GM12864 (cell line): ENCODE results near the gene CASS4.
"Not testable (repeated sequence)": the region's sequence is repeated elsewhere in the genome, so short reads cannot be mapped to it uniquely, and the experiment has no call there.

ENCODE experiments used
- DNase-seq: peaks from one replicate; pipeline ENCODE4 v3.0.0-alpha.2; 2011; ENCODE audit warnings: low read depth
- H3K4me3 ChIP-seq: 2 replicates; pipeline ENCODE4 v1.5.1; 2011; ENCODE audit warnings: mild to moderate bottlenecking, low read depth, low read length, control low read depth
- TF ChIP-seq, protein P1 (sequence below): IDR thresholded peaks from 2 replicates; pipeline ENCODE4 v1.5.1; 2011; ENCODE audit warnings: low read depth, mild to moderate bottlenecking, moderate library complexity, low read length, control low read depth, inconsistent platforms; ENCODE audit errors: missing control alignments

CASS4 gene

DNA sequence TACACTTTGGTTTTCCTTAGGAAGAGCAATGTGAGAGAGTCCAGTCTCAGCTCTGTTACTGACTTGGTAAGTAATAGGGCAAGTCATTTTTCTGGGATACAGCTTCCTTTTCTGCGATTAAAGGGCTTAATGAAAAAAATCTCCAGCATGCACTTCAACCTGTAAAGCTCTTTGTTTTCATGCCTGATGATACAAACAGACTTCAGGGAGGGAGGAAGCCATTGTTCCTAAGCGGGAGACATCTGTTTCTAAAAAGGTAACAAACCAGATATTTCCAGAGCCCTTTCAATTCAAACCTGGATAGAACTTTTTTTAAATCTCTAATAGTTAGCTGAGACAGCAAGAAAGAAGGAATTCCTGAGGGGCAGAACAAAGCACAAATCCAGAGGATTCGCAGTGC, 5.2 kb upstream of the CASS4 start:
- TF ChIP-seq, protein P1, sequence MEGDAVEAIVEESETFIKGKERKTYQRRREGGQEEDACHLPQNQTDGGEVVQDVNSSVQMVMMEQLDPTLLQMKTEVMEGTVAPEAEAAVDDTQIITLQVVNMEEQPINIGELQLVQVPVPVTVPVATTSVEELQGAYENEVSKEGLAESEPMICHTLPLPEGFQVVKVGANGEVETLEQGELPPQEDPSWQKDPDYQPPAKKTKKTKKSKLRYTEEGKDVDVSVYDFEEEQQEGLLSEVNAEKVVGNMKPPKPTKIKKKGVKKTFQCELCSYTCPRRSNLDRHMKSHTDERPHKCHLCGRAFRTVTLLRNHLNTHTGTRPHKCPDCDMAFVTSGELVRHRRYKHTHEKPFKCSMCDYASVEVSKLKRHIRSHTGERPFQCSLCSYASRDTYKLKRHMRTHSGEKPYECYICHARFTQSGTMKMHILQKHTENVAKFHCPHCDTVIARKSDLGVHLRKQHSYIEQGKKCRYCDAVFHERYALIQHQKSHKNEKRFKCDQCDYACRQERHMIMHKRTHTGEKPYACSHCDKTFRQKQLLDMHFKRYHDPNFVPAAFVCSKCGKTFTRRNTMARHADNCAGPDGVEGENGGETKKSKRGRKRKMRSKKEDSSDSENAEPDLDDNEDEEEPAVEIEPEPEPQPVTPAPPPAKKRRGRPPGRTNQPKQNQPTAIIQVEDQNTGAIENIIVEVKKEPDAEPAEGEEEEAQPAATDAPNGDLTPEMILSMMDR = no peak
- no peak overlapping the region for H3K4me3 ChIP-seq
- no peak for DNase-seq

DNA sequence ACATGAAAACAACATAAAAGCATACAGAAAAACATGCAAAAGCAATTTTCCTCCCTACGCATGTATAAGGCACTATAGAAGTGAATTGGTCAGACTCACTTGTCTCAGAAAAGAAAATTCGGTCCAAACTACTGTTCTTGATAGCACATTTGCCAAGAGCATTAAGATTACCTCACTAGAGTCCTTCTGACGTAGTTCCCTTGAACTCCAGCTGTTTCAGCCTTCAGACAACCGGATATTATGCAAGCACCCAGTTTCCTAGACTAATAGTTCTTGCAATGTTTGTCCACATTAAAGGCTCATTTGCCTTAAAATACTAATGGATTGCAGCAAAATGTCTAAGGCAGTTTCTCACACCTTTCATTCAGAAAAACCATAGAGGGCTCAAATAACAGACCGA, 2.5 kb upstream of the CASS4 start:
- TF ChIP-seq, protein P1 = no peak
- no peak overlapping the region for H3K4me3 ChIP-seq
- DNase-seq = no peak

DNA sequence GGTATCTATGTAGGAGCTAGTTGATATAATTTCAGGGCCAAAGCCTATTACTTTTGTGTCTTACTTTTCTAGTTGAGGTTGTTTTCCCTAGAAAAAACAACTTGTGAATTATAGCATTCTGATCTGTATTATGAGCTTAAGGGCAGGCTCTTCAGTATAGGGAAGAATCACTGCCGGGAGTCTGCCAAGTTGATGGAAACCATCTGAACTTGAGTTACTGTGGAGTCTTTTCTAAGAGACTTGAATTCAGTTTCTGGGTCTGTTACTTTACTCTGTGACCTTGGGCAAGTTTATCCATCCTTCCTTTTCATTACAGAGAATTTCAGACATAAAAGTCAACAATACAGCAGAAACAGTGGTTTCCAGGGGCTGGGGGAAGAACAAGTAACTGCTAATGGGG, 2.1 kb upstream of the CASS4 start:
- no peak for DNase-seq
- no peak overlapping the region for H3K4me3 ChIP-seq
- TF ChIP-seq, protein P1 = no peak

DNA sequence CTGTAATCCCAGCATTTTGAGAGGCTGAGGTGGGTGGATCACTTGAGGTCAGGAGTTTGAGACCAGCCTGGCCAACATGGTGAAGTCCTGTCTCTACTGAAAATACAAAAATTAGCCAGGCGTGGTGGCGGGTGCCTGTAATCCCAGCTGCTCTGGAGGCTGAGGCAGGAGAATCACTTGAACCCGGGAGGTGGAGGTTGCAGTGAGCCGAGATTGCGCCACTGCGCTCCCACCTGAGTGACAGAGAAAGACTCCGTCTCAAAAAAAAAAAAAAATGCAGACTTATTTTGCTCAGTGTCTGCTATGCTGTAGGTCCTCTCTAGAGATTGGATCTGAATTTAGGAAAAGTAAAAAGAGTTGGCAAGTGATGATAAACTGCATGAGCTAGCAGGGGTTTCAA, 773 bp upstream of the CASS4 start:
- DNase-seq, H3K4me3 ChIP-seq: not testable (repeated sequence)

DNA sequence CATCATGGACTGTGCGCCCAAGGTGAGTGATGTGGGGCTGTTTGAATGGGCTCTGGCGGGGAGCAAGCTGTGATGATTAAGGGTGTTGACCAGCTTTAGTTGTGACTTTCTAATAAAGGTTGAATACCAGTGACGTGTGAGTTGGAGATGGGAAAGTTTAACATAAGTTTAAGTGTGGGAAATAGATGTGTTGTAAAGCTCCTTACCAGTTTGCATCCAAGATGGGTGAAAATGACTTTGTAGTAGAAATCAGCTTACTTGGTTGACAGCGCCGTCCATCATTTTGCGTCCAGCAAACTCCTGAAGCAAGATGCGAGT, 372 bp downstream of the CASS4 start:
- no peak overlapping the region for H3K4me3 ChIP-seq
- TF ChIP-seq, protein P1 = no peak

DNA sequence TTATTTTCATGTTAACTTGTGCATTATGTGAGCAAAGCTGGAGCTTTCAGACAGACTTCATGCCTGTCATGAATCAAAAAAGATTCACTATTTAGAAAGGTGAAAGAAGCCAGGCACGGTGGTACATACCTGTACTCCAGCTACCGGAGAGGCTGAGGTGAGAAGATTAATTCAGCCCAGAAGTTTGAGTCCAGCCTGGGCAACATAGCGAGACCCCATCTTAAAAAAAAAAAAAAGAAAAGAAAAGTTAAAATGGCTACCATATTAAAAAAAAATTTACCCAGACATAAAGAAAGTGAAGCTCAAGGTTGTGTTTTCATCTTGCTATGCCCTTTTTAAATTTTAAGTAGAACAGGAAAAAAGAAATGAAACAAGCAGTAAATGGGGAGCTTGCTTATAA, 889 bp downstream of the CASS4 start:
- no peak for DNase-seq
- H3K4me3 ChIP-seq = no peak overlapping the region
- TF ChIP-seq, protein P1 = no peak

More for the DNA sequence above, 372 bp downstream of the CASS4 start:
- no peak for DNase-seq

DNA sequence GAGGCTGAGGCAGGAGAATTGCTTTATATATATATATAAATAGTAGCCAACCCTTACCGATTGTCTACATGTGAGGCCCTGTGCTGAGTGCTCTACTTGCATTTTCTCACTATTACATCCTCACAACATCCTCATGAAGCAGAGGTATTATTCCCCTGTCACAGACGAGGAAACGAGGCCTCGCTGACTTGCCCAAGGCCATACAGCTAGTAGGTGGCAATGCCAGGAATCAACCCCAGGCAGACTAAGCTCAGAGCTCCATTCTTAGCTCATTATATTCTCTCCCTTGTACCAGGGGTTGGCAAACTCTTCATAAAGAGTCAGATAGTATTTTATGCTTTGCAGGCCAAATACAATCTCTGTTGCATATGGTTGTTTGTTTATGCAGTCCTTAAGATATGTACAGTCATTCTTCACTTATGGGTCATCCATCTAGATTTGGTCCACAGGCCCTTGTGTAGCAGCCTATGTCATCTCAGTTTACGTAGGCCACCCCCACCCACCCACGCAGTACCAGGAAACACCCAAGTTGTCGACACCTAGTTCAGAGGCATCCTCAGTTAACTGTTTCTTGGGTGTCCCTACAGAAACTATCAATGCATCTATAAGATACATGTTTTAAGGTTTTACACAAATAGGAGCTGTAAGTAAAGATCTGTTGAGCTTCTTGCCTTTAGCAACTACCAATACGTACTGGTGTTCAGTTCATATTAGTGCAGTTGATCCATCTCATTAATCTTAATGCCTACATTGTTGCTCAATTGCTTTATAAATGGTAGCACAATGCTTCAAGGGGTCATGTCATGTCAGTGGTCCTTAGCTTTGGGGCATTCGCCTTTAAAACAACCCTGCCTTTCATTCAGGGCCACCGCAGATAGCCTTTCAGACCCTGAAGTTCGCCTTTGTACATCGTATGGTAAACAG, 3.0 kb downstream of the CASS4 start:
- H3K4me3 ChIP-seq = no peak overlapping the region
- TF ChIP-seq, protein P1 = no peak
- no peak for DNase-seq
